Measurements from ENCODE around the gene TBC1D2B. TPM values are rescaled to one million over a fixed set of nuclear protein-coding genes. Genes with fewer than 3 reads are reported as not detected.

The TBC1D2B gene
- 5.2 and 83.5 TPM in 2 replicates for total RNA-seq (2014; rRNA removed; shearing (Covaris generic); ENCODE audit: low replicate concordance)

GRCh38 chr15:78077053-78077870 lies at the start of gene TBC1D2B:
Gene TBC1D2B, minus strand, starts transcription at chr15:78077711. Its CDS starts 59 bp downstream, at chr15:78077652.
- in situ Hi-C loops (cut with HindIII; ENCODE audit: low pct_unique_long_range_greater_than_20kb, low sequenced_read_pairs), result no loop called here
- DNase-seq (ENCODE audit: low read depth), result peak; percentile 35

- in situ Hi-C loops (cut with HindIII; ENCODE audit: low pct_unique_long_range_greater_than_20kb, low sequenced_read_pairs), result no loop called here
- no peak for DNase-seq (ENCODE audit: low read depth)
Observed at GRCh38 chr15:78125267-78125666, 47.8 kb upstream of the TBC1D2B start.

- in situ Hi-C loops (cut with HindIII; ENCODE audit: low pct_unique_long_range_greater_than_20kb, low sequenced_read_pairs), result no loop called here
Observed at GRCh38 chr15:78120523-78120922, 43.0 kb upstream of the TBC1D2B start.

GRCh38 chr15:78112551-78112950 lies 35.0 kb upstream of the TBC1D2B start:
- in situ Hi-C loops (cut with HindIII; ENCODE audit: low pct_unique_long_range_greater_than_20kb, low sequenced_read_pairs), result no loop called here

More at GRCh38 chr15:78120523-78120922, 43.0 kb upstream of the TBC1D2B start:
- DNase-seq (ENCODE audit: low read depth), result no peak

GRCh38 chr15:78111788-78112187 lies 34.3 kb upstream of the TBC1D2B start:
- in situ Hi-C loops (cut with HindIII; ENCODE audit: low pct_unique_long_range_greater_than_20kb, low sequenced_read_pairs), result no loop called here
- no peak for DNase-seq (ENCODE audit: low read depth)

More at GRCh38 chr15:78112551-78112950, 35.0 kb upstream of the TBC1D2B start:
- DNase-seq (ENCODE audit: low read depth), result no peak

GRCh38 chr15:78110916-78111475 lies 33.5 kb upstream of the TBC1D2B start:
- in situ Hi-C loops (cut with HindIII; ENCODE audit: low pct_unique_long_range_greater_than_20kb, low sequenced_read_pairs), result no loop called here
- DNase-seq (ENCODE audit: low read depth), result no peak

GRCh38 chr15:78110096-78110495 lies 32.6 kb upstream of the TBC1D2B start:
- no peak for DNase-seq (ENCODE audit: low read depth)
- in situ Hi-C loops (cut with HindIII; ENCODE audit: low pct_unique_long_range_greater_than_20kb, low sequenced_read_pairs), result no loop called here

- in situ Hi-C loops (cut with HindIII; ENCODE audit: low pct_unique_long_range_greater_than_20kb, low sequenced_read_pairs), result no loop called here
- no peak for DNase-seq (ENCODE audit: low read depth)
Observed at GRCh38 chr15:78109156-78109555, 31.6 kb upstream of the TBC1D2B start.

GRCh38 chr15:78108300-78109084 lies 31.0 kb upstream of the TBC1D2B start:
- in situ Hi-C loops (cut with HindIII; ENCODE audit: low pct_unique_long_range_greater_than_20kb, low sequenced_read_pairs), result no loop called here

GRCh38 chr15:78107471-78107870 lies 30.0 kb upstream of the TBC1D2B start:
- no peak for DNase-seq (ENCODE audit: low read depth)
- in situ Hi-C loops (cut with HindIII; ENCODE audit: low pct_unique_long_range_greater_than_20kb, low sequenced_read_pairs), result no loop called here

More at GRCh38 chr15:78108300-78109084, 31.0 kb upstream of the TBC1D2B start:
- peak; percentile 56 for DNase-seq (ENCODE audit: low read depth)

- in situ Hi-C loops (cut with HindIII; ENCODE audit: low pct_unique_long_range_greater_than_20kb, low sequenced_read_pairs), result no loop called here
- DNase-seq (ENCODE audit: low read depth), result no peak
Observed at GRCh38 chr15:78105476-78106241, 28.1 kb upstream of the TBC1D2B start.

- in situ Hi-C loops (cut with HindIII; ENCODE audit: low pct_unique_long_range_greater_than_20kb, low sequenced_read_pairs), result no loop called here
- no peak for DNase-seq (ENCODE audit: low read depth)
Observed at GRCh38 chr15:78104566-78105475, 27.3 kb upstream of the TBC1D2B start.

- in situ Hi-C loops (cut with HindIII; ENCODE audit: low pct_unique_long_range_greater_than_20kb, low sequenced_read_pairs), result no loop called here
- no peak for DNase-seq (ENCODE audit: low read depth)
Observed at GRCh38 chr15:78104119-78104479, 26.6 kb upstream of the TBC1D2B start.

GRCh38 chr15:78103406-78104118 lies 26.1 kb upstream of the TBC1D2B start:
- in situ Hi-C loops (cut with HindIII; ENCODE audit: low pct_unique_long_range_greater_than_20kb, low sequenced_read_pairs), result no loop called here
- no peak for DNase-seq (ENCODE audit: low read depth)

GRCh38 chr15:78102741-78103140 lies 25.2 kb upstream of the TBC1D2B start:
- DNase-seq (ENCODE audit: low read depth), result no peak
- in situ Hi-C loops (cut with HindIII; ENCODE audit: low pct_unique_long_range_greater_than_20kb, low sequenced_read_pairs), result no loop called here

- in situ Hi-C loops (cut with HindIII; ENCODE audit: low pct_unique_long_range_greater_than_20kb, low sequenced_read_pairs), result no loop called here
- no peak for DNase-seq (ENCODE audit: low read depth)
Observed at GRCh38 chr15:78102211-78102610, 24.7 kb upstream of the TBC1D2B start.

All from Caki2 (cell line).